A549 treated with dexamethasone at 1 μM for 4 hours (cell line): ENCODE measurements around the gene LIPE. TPM values are rescaled to one million over a fixed set of nuclear protein-coding genes. Genes with fewer than 3 reads are reported as not detected.

Experiments used
- total RNA-seq: library from RNA; stranded (reverse); fragments of 200-300 nt; extraction: Qiagen RNA extraction; gene quantifications from 5 replicates; pipeline ENCODE4 v1.2.3, GENCODE V29; 2022

Gene LIPE, protein sequence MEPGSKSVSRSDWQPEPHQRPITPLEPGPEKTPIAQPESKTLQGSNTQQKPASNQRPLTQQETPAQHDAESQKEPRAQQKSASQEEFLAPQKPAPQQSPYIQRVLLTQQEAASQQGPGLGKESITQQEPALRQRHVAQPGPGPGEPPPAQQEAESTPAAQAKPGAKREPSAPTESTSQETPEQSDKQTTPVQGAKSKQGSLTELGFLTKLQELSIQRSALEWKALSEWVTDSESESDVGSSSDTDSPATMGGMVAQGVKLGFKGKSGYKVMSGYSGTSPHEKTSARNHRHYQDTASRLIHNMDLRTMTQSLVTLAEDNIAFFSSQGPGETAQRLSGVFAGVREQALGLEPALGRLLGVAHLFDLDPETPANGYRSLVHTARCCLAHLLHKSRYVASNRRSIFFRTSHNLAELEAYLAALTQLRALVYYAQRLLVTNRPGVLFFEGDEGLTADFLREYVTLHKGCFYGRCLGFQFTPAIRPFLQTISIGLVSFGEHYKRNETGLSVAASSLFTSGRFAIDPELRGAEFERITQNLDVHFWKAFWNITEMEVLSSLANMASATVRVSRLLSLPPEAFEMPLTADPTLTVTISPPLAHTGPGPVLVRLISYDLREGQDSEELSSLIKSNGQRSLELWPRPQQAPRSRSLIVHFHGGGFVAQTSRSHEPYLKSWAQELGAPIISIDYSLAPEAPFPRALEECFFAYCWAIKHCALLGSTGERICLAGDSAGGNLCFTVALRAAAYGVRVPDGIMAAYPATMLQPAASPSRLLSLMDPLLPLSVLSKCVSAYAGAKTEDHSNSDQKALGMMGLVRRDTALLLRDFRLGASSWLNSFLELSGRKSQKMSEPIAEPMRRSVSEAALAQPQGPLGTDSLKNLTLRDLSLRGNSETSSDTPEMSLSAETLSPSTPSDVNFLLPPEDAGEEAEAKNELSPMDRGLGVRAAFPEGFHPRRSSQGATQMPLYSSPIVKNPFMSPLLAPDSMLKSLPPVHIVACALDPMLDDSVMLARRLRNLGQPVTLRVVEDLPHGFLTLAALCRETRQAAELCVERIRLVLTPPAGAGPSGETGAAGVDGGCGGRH
- 1.4 to 2.1 TPM (median 1.6 TPM) in 5 replicates for total RNA-seq

DNA sequence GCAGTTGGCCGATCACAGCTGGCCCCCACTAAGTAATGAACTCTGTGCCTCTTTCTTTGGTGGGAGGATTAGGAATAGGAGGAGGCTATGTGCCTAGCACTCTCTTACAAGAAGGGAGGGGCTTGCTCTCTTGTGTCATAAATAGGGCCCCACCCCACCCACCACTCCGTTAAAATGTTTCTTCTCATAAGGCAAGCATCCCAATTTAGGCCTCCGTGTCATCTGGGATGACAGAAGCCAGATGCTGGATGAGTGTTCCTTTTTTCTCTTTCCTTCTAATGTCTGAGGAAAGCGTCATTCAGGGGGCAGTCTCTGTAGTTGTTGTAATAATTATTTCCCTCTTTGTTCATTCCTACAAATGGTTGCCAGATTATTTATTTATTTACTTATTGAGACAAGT, at the start of gene LIPE:
TSS of gene LIPE (minus strand) at position 76 of the 400 bp plus-strand sequence. CDS start 239 bp downstream, outside the sequence.

DNA sequence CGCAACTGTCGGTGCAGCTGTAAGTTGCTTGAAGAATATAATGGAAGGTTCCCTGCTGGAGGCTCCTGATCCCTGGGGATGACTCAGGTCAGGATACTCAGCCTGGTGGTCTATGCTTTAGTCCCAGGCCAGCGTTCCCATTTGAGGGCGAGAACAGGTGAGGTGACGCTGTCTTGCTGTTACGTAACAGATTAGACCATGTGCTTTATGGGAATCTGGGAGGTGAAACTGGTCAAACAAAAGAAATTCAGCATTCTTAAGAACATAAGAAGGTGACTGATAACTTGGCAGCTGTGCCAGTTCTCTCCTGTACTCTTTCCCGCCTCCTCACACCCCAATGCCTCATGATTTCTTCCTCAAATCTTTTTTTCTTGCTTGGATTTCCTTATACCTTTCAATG, 15.6 kb upstream of the LIPE start, which contains the start of gene CXCL17:
TSS of gene CXCL17 (minus strand) at position 114 of the 400 bp plus-strand sequence. CDS start 114 bp downstream, outside the sequence.

DNA sequence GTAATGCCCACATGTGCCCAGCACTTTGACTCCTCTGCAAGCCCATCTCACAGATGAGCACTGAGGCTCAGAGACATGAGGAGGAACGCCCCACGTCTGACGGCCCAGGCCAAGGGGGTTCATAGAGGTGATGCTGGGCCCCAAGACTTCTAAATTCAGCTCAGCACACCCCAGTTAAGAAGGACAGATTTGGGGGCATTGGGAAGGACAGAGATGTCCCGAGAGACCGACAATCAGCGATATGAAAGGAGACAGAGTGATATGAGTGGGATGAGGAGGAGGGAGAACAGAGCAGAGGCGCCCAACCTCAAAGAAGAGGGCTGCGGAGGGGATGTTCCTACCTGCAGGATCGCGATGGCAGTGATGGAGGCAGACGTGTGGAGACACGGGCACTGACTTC, 37.3 kb downstream of the LIPE start, which contains the start of gene CNFN:
TSS of gene CNFN (minus strand) at position 399 of the 400 bp plus-strand sequence. CDS start 1,260 bp downstream, outside the sequence.

Other genes starting within 250 kb of the LIPE start
- gene DEDD2, start 209.7 kb downstream of the LIPE start, total RNA-seq = 43.9 to 67.3 TPM (median 59.2 TPM) in 5 replicates
- 14.7 to 21.8 TPM (median 20.5 TPM) in 5 replicates for gene ZNF526, start 207.1 kb downstream of the LIPE start, total RNA-seq
- gene GSK3A, start 184.8 kb downstream of the LIPE start, total RNA-seq = 98.2 to 161 TPM (median 151 TPM) in 5 replicates
- gene ERF, start 172.3 kb downstream of the LIPE start, total RNA-seq = 93.6 to 136 TPM (median 133 TPM) in 5 replicates
- gene CIC, start 158.1 kb downstream of the LIPE start, total RNA-seq = 29.7 to 57.5 TPM (median 53.9 TPM) in 5 replicates
- 3.4 to 4.5 TPM (median 3.6 TPM) in 5 replicates for gene PRR19, start 125.3 kb downstream of the LIPE start, total RNA-seq
- gene PAFAH1B3, start 124.8 kb downstream of the LIPE start, total RNA-seq = 117 to 151 TPM (median 136 TPM) in 5 replicates
- 2.2 to 4.2 TPM (median 3.6 TPM) in 5 replicates for gene TMEM145, start 114.1 kb downstream of the LIPE start, total RNA-seq
- 19.7 to 32.1 TPM (median 27.4 TPM) in 5 replicates for gene MEGF8, start 101.8 kb downstream of the LIPE start, total RNA-seq
- 39.9 to 48.7 TPM (median 42.0 TPM) in 5 replicates for gene CNFN, start 37.1 kb downstream of the LIPE start, total RNA-seq
- gene CXCL17, start 15.6 kb upstream of the LIPE start, total RNA-seq = 0.08 to 0.20 TPM (median 0.17 TPM) in 4 of 5 replicates, not detected in the other
- gene CEACAM1, start 101.1 kb upstream of the LIPE start, total RNA-seq = 1.1 to 2.7 TPM (median 2.2 TPM) in 5 replicates
- gene CEACAM8, start 167.5 kb upstream of the LIPE start, total RNA-seq = not detected in 5 replicates